Brain microvascular endothelial cell (primary cell): Measurements from ENCODE around the gene KCNK10.

ENCODE experiments used
- DNase-seq: peaks from one replicate; pipeline ENCODE4 v3.0.0-alpha.2; 2020
- H3K27ac ChIP-seq: fragments of 250-450 bp; sonication (Bioruptor Pico); 2 replicates; pipeline ENCODE4 v1.5.1; 2020; ENCODE audit warnings: mild to moderate bottlenecking, moderate library complexity
- H3K27me3 ChIP-seq: fragments of 250-450 bp; sonication (Bioruptor Pico); replicated peaks from 2 replicates; pipeline ENCODE4 v1.5.1; 2020; ENCODE audit warnings: mild to moderate bottlenecking
- H3K36me3 ChIP-seq: fragments of 250-450 bp; sonication (Bioruptor Pico); replicated peaks from 2 replicates; pipeline ENCODE4 v1.5.1; 2020; ENCODE audit warnings: mild to moderate bottlenecking
- H3K4me3 ChIP-seq: 2 replicates; pipeline ENCODE4 v1.5.1; 2011; ENCODE audit warnings: low read depth, mild to moderate bottlenecking, control low read depth, low read length, moderate library complexity
- in situ Hi-C: cut with HindIII; loops from 2 replicates; pipeline ENCODE4 v1.10.0; 2017; ENCODE audit warnings: low sequenced_read_pairs, low pct_ligation_motif_present
- TF ChIP-seq, protein P1 (sequence below): IDR thresholded peaks from 2 replicates; pipeline ENCODE4 v1.5.1; 2011; ENCODE audit warnings: low read depth, mild to moderate bottlenecking, moderate library complexity, low read length, control low read depth, inconsistent platforms; ENCODE audit errors: missing control alignments

KCNK10 gene

DNA sequence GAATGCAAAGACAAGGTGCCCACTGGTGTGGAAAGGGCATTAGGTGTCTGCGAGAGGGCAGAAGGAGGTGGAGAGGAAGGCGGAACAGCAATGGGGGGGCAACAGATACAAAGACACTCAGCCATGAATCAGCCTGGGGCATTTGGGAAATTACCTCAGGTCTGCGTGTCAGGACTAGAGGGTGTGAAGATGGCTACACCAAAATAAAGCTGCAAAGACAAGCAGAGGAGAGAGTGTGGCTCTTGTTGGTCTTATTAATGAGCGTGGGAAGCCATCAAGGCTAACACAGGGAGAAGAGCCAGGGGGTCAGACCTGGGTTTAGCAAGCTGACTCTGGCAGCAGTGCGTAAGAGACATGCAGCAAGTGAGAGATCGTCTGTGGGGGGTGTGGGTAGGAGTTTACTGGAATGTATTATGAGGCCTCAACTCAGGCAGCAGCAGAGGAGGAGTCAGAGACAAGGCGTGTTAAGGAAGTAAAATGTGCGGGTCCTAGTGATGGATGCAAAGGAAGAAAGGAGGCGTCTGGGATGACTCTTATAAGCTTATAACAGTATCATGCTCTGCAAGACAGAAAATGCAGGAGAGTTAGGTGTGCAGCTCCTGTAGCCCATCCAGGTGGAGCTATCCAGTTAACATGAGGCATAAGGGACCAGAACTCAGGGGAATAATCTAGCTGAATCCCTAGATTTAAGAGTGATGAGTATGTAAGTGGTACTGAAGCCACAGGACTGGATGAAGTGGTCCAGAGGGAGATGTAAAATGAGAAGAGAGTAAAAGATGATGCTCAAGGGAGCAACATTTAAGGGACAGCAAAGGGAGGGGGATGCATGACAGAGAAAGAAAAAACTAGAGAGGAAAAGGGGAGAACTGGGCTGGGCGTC, 50.4 kb downstream of the KCNK10 start:
- no peaks in the 10 kb centered on the region for H3K27me3 ChIP-seq
- H3K27ac ChIP-seq, result no peak overlapping the region
- H3K4me3 ChIP-seq, result no peak overlapping the region
- no peak for DNase-seq
- in situ Hi-C loops, result no loop called here
- TF ChIP-seq, protein P1, sequence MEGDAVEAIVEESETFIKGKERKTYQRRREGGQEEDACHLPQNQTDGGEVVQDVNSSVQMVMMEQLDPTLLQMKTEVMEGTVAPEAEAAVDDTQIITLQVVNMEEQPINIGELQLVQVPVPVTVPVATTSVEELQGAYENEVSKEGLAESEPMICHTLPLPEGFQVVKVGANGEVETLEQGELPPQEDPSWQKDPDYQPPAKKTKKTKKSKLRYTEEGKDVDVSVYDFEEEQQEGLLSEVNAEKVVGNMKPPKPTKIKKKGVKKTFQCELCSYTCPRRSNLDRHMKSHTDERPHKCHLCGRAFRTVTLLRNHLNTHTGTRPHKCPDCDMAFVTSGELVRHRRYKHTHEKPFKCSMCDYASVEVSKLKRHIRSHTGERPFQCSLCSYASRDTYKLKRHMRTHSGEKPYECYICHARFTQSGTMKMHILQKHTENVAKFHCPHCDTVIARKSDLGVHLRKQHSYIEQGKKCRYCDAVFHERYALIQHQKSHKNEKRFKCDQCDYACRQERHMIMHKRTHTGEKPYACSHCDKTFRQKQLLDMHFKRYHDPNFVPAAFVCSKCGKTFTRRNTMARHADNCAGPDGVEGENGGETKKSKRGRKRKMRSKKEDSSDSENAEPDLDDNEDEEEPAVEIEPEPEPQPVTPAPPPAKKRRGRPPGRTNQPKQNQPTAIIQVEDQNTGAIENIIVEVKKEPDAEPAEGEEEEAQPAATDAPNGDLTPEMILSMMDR, result no peak
- H3K36me3 ChIP-seq, result no peaks in the 10 kb centered on the region

DNA sequence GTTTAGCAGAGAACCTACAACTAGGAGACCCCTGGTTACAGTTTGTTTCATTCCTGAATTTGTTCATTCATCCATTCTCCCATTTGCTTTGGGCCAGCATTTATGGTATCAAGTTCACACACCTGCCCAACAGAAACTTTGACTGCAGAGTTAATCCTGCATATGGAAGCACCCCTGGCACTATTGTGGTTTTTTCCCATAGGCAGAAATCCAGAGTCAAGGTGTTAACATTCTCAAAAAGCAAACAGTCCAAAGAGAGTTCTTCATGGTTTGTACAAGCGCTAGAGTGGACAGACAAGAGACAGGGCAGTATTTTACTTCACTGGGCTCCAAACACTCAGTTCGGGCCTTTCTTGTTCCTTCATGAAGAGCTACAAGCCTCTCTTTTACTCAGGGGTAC, 51.9 kb downstream of the KCNK10 start:
- H3K27me3 ChIP-seq, result no peaks in the 10 kb centered on the region
- H3K36me3 ChIP-seq, result no peaks in the 10 kb centered on the region
- TF ChIP-seq, protein P1, result no peak
- no peak for DNase-seq
- in situ Hi-C loops, result no loop called here
- H3K4me3 ChIP-seq, result no peak overlapping the region
- H3K27ac ChIP-seq, result no peak overlapping the region

DNA sequence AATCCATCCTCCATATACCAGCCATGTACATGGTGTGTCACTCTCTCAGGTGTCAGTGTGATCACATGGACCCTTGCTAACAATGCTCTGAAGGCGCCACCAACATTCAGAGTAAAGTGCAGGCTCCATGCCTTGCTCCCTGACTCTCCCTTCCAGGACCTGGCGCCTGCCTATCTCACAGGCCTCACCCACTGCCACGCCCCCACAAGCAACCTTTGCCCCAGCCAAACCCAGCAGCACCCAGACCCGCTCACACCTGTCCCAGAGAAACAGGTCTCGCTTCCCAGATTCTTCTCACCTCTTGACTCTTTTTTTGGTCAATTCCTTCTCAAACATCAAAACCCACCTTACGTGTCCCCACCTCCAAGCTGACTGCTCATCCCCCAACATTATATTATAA, 52.3 kb downstream of the KCNK10 start:
- Histone ChIP-seq H3K27me3 (no peaks in the 10 kb centered on the region), H3K27ac (no peak overlapping the region), H3K4me3 (no peak overlapping the region), H3K36me3 (no peaks in the 10 kb centered on the region)
- TF ChIP-seq, protein P1, result no peak
- no peak for DNase-seq
- in situ Hi-C loops, result no loop called here

DNA sequence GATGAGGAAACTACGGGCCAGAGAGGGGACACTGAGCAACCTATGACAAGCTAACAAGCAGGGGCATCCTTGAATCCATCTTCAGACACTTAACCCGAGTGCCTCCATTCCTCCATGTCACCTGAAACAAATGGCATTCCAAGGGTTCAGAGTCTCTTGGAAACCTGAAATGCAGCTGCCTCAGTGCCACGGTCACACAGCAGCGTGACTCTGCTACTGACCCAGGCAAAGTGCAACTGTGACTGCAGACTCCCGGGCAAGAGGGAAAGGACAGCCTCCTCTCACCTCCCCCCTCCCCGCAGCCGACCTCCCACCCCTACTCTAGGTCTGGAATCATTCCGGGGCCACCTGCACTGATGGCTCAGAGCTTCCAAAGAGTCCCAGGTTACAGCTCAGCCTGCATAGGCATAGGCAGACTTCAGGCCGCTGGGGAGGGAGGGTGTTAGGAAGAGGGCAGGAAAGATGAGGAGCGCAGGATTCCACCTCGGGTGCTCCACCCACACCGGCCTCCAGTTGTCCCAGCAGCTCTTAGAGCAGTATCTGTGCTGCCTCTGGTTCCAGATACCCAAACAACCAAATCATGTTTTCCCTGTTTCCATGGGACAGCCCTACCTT, 53.2 kb downstream of the KCNK10 start:
- in situ Hi-C loops, result no loop called here
- Histone ChIP-seq H3K36me3 (no peaks in the 10 kb centered on the region), H3K27ac (no peak overlapping the region), H3K27me3 (no peaks in the 10 kb centered on the region), H3K4me3 (no peak overlapping the region)
- DNase-seq, result no peak
- TF ChIP-seq, protein P1, result no peak

DNA sequence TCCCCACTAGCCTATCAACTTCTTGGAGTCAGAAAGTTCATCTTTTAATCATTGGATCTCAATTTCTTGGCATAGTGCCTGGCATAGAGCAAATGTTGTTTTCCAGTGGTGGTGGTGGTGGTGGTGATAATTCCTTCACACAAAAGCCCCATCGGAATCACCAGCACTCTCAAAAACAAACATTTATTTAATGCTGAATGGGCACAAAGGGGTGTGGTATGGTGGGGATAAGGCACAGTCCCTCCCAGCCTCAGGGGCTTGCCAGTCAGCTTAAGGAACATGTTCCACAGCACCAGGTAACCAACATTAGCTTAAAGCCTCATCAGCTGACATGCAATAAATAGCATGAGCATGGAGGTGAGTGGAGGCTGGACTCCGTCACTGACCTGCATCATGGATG, 56.6 kb downstream of the KCNK10 start:
- no peaks in the 10 kb centered on the region for H3K27me3 ChIP-seq
- TF ChIP-seq, protein P1, result no peak
- DNase-seq, result no peak
- in situ Hi-C loops, result no loop called here
- no peak overlapping the region for H3K27ac ChIP-seq
- H3K4me3 ChIP-seq, result no peak overlapping the region
- no peaks in the 10 kb centered on the region for H3K36me3 ChIP-seq
